ENCODE data around the gene RBM17. TPM values are rescaled to one million over a fixed set of nuclear protein-coding genes. Genes with fewer than 3 reads are reported as not detected.

The RBM17 gene
- total RNA-seq, 1 donor = 41.8 TPM

GRCh38 chr10:6092731-6093130, 3.9 kb downstream of the RBM17 start:
- TF ChIP-seq CTCF (IDR thresholded peaks at IDR 0.05; ENCODE audit: insufficient read depth, low read length) = no peak
- DNase-seq (ENCODE audit: low read depth) = no peak
- no peak overlapping the region for H3K4me3 ChIP-seq (ENCODE audit: low read depth, low read length)

- no peak overlapping the region for H3K4me3 ChIP-seq (ENCODE audit: low read depth, low read length)
- no peak for TF ChIP-seq CTCF (IDR thresholded peaks at IDR 0.05; ENCODE audit: insufficient read depth, low read length)
- no peak for DNase-seq (ENCODE audit: low read depth)
These were observed 7.2 kb downstream of the RBM17 start for GRCh38 chr10:6095810-6096570.

GRCh38 chr10:6097063-6097462, 8.2 kb downstream of the RBM17 start:
- no peak for TF ChIP-seq CTCF (IDR thresholded peaks at IDR 0.05; ENCODE audit: insufficient read depth, low read length)
- DNase-seq (ENCODE audit: low read depth) = no peak
- no peak overlapping the region for H3K4me3 ChIP-seq (ENCODE audit: low read depth, low read length)

GRCh38 chr10:6098156-6098555, 9.3 kb downstream of the RBM17 start:
- TF ChIP-seq CTCF (IDR thresholded peaks at IDR 0.05; ENCODE audit: insufficient read depth, low read length) = no peak
- DNase-seq (ENCODE audit: low read depth) = no peak

GRCh38 chr10:6100370-6100769, 11.5 kb downstream of the RBM17 start:
- no peak overlapping the region for H3K4me3 ChIP-seq (ENCODE audit: low read depth, low read length)
- no peak for DNase-seq (ENCODE audit: low read depth)
- no peak for TF ChIP-seq CTCF (IDR thresholded peaks at IDR 0.05; ENCODE audit: insufficient read depth, low read length)

More at GRCh38 chr10:6098156-6098555, 9.3 kb downstream of the RBM17 start:
- H3K4me3 ChIP-seq (ENCODE audit: low read depth, low read length) = no peak overlapping the region

GRCh38 chr10:6101181-6101580, 12.3 kb downstream of the RBM17 start:
- H3K4me3 ChIP-seq (ENCODE audit: low read depth, low read length) = no peak overlapping the region
- TF ChIP-seq CTCF (IDR thresholded peaks at IDR 0.05; ENCODE audit: insufficient read depth, low read length) = no peak
- no peak for DNase-seq (ENCODE audit: low read depth)

- H3K4me3 ChIP-seq (ENCODE audit: low read depth, low read length) = no peak overlapping the region
- no peak for DNase-seq (ENCODE audit: low read depth)
- TF ChIP-seq CTCF (IDR thresholded peaks at IDR 0.05; ENCODE audit: insufficient read depth, low read length) = no peak
These were observed 13.3 kb downstream of the RBM17 start for GRCh38 chr10:6102128-6102527.
